ENCODE results near the gene FNDC11. TPM values are rescaled to one million over a fixed set of nuclear protein-coding genes. Genes with fewer than 3 reads are reported as not detected.

The FNDC11 gene
- total RNA-seq, 1 experiment from 2014 or later: 2.5 TPM

DNA sequence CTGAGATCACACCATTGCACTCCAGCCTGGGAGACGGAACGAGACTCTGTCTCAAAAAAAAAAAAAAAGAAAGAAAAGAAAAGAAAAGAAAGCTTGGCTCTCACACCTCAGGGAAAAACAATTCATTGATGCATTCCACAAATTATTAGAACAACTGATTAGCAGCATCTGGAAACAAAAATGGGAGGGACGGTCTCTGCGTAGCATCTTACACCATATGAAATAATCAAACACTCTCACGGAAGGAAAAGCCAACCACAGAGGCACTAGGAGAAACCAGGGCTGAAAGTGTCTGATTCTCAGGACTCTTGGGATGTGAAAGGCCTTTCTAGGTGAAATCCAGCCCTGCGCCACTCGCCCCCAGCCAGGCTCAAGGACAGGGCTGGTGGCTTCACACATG lies 22.4 kb downstream of the FNDC11 start:
- Histone ChIP-seq H3K79me2 (ENCODE audit: insufficient read depth, low read length) (no peaks in the 10 kb centered on the region), H3K4me2 (ENCODE audit: insufficient read depth, insufficient read length, low read length) (no peak overlapping the region), H3K4ac (ENCODE audit: low read depth, low read length) (no peak overlapping the region), H3K9me3 (ENCODE audit: control insufficient read depth, low read depth, low read length) (no peaks in the 10 kb centered on the region), H2AK5ac (ENCODE audit: insufficient read length, low read length) (no peak overlapping the region), H3K9ac (ENCODE audit: extremely low read depth, insufficient read length, low read length) (no peak overlapping the region), H2BK15ac (ENCODE audit: low read depth, low read length) (no peak overlapping the region), H3K14ac (ENCODE audit: insufficient read depth, low read length) (no peak overlapping the region), H3K56ac (ENCODE audit: insufficient read length, low read depth, low read length) (no peak overlapping the region), H2BK12ac (ENCODE audit: insufficient read length, low read depth, low read length) (no peak overlapping the region), H3K27ac (ENCODE audit: insufficient read length, low read depth, low read length) (no peak overlapping the region), H4K91ac (ENCODE audit: insufficient read length, low read depth, low read length) (no peak overlapping the region), H2AFZ (ENCODE audit: low read length) (no peak overlapping the region), H4K5ac (ENCODE audit: insufficient read length, low read depth, low read length) (no peak overlapping the region), H3K79me1 (ENCODE audit: insufficient read depth, low read depth, low read length, poor library complexity, severe bottlenecking) (no peaks in the 10 kb centered on the region), H3K27me3 (ENCODE audit: insufficient read depth, low read length) (no peaks in the 10 kb centered on the region), H4K8ac (replicated peaks; ENCODE audit: insufficient read length, low read depth, low read length) (no peak overlapping the region), H3K23ac (ENCODE audit: insufficient read length, low read depth, low read length) (no peak overlapping the region), H3K23me2 (ENCODE audit: insufficient read length, low read depth, low read length, poor library complexity, severe bottlenecking) (peaks cover 4% of the 10 kb centered on the region), H3K4me1 (ENCODE audit: insufficient read depth, low read length) (no peaks in the 10 kb centered on the region), H3K18ac (ENCODE audit: insufficient read length, low read depth, low read length) (no peak overlapping the region), H3T11ph (ENCODE audit: low read length) (no peak overlapping the region), H4K20me1 (ENCODE audit: control insufficient read depth, insufficient read depth, insufficient read length) (no peaks in the 10 kb centered on the region), H2BK120ac (ENCODE audit: low read depth, low read length, poor library complexity, severe bottlenecking) (no peak overlapping the region), H2BK20ac (ENCODE audit: low read depth, low read length, poor library complexity, severe bottlenecking) (no peak overlapping the region), H2BK5ac (ENCODE audit: insufficient read length, low read length) (no peak overlapping the region)
- Mint-ChIP-seq H3K27ac (no peak overlapping the region), H3K27me3 (ENCODE audit: low read depth) (no peaks in the 10 kb centered on the region; the same call in none of the 2 replicates), H3K4me1 (peaks cover 4 to 13% of the 10 kb centered on the region in 2 experiments; a peak in 3 of 4 replicates), H3K4me3 (no peak overlapping the region), H3K9me3 (no peaks in the 10 kb centered on the region), H3K36me3 (ENCODE audit: insufficient read depth in 1 of 3, low read depth in 3 of 3) (no peaks in the 10 kb centered on the region)
- TF ChIP-seq, protein P1, sequence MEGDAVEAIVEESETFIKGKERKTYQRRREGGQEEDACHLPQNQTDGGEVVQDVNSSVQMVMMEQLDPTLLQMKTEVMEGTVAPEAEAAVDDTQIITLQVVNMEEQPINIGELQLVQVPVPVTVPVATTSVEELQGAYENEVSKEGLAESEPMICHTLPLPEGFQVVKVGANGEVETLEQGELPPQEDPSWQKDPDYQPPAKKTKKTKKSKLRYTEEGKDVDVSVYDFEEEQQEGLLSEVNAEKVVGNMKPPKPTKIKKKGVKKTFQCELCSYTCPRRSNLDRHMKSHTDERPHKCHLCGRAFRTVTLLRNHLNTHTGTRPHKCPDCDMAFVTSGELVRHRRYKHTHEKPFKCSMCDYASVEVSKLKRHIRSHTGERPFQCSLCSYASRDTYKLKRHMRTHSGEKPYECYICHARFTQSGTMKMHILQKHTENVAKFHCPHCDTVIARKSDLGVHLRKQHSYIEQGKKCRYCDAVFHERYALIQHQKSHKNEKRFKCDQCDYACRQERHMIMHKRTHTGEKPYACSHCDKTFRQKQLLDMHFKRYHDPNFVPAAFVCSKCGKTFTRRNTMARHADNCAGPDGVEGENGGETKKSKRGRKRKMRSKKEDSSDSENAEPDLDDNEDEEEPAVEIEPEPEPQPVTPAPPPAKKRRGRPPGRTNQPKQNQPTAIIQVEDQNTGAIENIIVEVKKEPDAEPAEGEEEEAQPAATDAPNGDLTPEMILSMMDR (conservative IDR thresholded peaks at IDR 0.05): no peak
- WGBS (ENCODE audit: extremely low coverage, insufficient read length, low lambda C conversion rate): no CpG with 5 or more reads among the region's 7 CpGs
- DNase-seq: no peak
